ENCODE data around the gene RING1.

RING1 gene

GRCh38 chr6:33251395-33252012 is 43.2 kb downstream of the RING1 start:
- Mint-ChIP-seq H3K36me3 (ENCODE audit: low read depth) (peaks cover 27% of the 10 kb centered on the region), H3K4me3 (peak overlapping the region; percentile 41), H3K27ac (peak overlapping the region; percentile 39)

GRCh38 chr6:33252759-33253158 is 44.5 kb downstream of the RING1 start:
- Mint-ChIP-seq H3K4me1 (ENCODE audit: low read depth) (peaks cover 30% of the 10 kb centered on the region), H3K36me3 (ENCODE audit: low read depth) (peaks cover 29% of the 10 kb centered on the region), H3K9me3 (no peaks in the 10 kb centered on the region), H3K4me3 (no peak overlapping the region), H3K27ac (no peak overlapping the region), H3K27me3 (ENCODE audit: low read depth) (no peaks in the 10 kb centered on the region)

More at GRCh38 chr6:33251395-33252012, 43.2 kb downstream of the RING1 start:
- Mint-ChIP-seq H3K27me3 (ENCODE audit: low read depth) (no peaks in the 10 kb centered on the region), H3K9me3 (no peaks in the 10 kb centered on the region), H3K4me1 (ENCODE audit: low read depth) (peaks cover 30% of the 10 kb centered on the region)

GRCh38 chr6:33254591-33254990 is 46.3 kb downstream of the RING1 start:
- Mint-ChIP-seq H3K27me3 (ENCODE audit: low read depth) (no peaks in the 10 kb centered on the region), H3K36me3 (ENCODE audit: low read depth) (peaks cover 30% of the 10 kb centered on the region), H3K27ac (no peak overlapping the region), H3K4me3 (no peak overlapping the region), H3K9me3 (no peaks in the 10 kb centered on the region), H3K4me1 (ENCODE audit: low read depth) (peaks cover 23% of the 10 kb centered on the region)

GRCh38 chr6:33259032-33259431 is 50.7 kb downstream of the RING1 start:
- Mint-ChIP-seq H3K36me3 (ENCODE audit: low read depth) (peaks cover 26% of the 10 kb centered on the region), H3K9me3 (no peaks in the 10 kb centered on the region), H3K27ac (no peak overlapping the region), H3K4me3 (no peak overlapping the region), H3K4me1 (ENCODE audit: low read depth) (peaks cover 3% of the 10 kb centered on the region), H3K27me3 (ENCODE audit: low read depth) (no peaks in the 10 kb centered on the region)
